GM19328 (cell line): ENCODE measurements around the gene GRAMD4.

Experiments used
- ATAC-seq: cut with Tn5 transposase; IDR thresholded peaks from one replicate; pipeline ENCODE4 v1.9.1; 2021; ENCODE audit warnings: mild to moderate bottlenecking, moderate library complexity; ENCODE audit not compliant: unreplicated experiment

The GRAMD4 gene

DNA sequence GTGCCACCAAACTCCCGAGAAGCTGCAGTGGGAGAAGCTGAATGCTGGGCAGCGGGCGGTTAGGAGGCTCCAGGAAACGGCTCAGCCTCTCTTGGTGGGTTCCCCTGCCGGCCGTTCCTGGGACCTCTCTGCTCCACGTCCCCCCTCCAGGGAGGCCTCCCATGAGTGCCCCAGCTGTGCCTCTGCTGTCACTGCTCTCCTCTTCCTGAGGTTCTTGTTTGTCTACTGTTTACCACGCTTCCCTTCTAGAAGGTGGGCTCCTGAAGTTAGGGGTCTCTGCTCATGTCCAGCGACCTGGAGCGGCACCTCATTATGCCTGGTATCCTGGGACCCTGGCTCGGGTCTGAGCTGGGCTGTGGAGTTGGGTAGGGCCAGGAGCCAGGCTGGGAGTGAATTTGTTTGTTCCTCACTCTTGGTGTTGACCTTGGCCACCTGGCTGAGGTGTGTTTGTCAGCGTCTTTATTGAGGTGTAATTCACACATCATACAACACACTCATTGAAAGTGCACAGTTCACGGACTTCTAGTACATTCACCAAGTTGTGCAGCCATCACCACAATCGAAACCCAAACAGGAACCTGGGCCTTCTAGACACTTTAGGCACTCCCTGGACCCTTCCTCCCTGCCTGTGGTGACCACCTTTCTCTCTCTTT lies 37.8 kb upstream of the GRAMD4 start:
- no peak for ATAC-seq

DNA sequence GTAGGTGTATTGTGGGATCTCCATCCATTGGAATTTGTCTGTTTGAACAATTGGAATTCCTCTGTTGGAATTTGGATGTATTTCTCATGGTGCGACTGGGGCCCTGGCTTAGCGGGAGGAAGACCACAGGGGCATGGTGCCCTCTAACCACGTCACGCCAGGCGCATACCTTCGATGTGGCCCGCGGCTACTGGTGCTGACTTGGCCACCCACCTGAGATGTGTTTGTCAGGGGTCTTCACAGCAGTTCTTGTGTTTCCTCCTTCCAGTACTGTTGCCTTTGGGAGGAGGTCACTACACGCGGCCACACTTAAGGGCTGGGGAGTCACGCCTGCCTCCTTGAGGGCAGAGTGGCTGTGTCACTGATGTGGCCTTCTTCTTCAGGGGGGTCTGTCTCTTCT lies 36.6 kb upstream of the GRAMD4 start:
- ATAC-seq: no peak

DNA sequence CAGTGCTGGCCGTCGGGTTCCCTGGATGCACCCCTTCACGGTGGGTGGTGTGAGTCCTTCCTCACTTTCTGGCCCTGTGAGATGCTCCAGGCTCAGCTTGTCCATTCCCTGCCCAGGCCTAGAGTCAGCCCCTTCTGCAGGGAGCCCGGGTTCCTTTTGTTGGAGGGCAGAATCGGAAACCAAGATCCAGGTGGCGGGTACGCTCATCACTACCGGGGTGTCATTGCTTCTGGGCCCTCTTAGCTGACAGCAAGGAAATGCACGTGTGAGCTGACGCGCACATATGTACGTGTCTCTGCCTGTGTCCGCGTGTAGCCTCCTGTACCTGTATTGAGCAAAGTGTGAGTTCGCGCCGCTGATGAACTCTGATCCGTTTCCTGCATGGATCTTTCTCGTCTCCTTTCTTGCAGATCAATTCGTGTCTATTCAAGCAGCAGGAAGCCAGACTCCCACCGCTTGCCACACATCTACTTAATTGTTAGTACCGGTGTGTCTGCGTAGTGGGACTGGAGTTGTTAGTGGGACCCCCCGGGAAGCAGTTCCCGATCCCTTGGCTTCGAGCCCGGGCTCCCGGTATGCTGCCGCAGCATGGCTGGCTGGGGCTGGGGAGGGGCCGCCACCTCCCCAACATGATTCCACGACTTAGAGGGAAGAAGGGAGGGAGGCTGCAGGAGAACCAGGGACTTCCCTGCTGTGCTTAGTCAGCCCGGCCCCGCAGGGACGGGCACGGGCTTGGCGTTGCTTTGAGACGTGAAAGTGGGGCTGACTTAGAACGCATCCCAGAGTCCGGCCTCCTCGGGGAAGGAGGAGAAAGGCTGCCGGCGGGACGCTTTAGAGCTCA lies 35.9 kb upstream of the GRAMD4 start:
- no peak for ATAC-seq

DNA sequence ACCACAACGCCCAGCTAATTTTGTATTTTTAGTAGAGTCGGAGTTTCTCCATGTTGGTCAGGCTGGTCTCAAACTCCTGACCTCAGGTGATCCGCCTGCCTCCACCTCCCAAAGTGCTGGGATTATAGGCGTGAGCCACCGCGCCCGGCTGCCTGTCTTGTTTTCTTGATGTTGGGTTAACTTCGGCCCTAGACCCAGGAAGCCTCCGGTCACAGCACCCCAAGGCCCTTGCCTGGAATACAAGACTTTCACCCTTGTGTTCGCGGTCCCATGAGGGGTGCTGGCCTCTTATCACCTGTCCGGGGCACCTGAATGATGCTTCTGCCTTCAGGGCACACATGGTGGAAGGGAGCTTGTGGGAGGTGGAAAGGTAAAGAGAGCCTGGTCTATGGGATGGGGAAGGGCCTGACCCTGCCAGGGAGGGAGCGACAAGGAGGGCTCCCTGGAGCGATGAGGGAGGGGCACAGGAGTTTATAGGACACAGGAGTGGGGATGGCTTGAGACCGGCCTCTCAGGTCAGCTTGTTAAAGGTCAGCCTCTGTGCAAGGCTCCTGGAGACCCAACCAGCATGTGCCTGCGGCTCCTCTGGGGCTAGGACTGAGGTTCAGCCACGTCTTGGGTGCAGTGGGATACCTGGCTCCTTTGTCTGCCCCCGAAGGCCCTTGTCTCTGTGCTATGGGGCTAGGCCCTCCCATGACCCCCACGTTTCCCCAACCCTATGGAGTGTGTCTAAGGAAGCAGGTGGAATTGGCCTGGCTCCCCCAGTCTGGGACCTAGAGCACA lies 34.7 kb upstream of the GRAMD4 start:
- no peak for ATAC-seq

DNA sequence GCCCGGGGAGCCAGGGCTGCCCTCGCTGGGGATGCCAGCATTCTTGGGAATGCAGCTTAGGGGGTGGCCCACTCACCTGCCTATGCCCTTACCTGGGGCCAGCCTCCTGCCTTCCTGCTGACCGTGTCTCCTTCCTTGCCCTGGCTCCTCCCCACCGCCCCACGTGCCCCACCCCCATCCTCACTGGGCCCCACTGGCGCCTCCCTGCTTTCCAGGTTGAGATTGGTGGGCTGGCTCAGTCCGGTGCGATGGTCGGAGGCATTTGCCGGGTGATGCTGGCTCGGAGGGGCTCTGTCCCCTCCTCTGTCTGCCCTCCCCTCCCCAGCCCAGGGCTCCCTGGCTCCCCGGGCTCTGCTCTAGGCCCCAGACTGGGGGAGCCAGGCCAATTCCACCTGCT lies 34.1 kb upstream of the GRAMD4 start:
- ATAC-seq: no peak

DNA sequence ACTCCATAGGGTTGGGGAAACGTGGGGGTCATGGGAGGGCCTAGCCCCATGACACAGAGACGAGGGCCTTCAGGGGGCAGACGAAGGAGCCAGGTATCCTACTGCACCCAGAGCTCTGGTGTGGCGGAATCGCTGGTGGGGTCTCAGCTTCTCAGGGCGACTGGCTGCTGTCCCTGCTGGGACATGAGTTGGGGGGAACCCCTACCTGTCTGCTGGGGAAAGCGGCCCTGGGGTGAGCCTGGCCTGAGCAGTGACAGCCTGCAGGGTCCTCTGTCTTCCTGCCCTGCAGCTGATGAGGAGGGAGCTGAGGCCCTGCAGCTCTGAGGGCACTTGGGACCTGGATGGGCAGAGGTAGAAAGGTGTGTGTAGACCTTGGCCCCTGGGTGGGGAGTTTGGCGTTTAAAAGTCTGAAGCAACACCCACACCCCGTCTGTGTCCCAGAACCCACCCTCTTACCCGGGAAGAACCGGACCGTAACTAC lies 33.6 kb upstream of the GRAMD4 start:
- no peak for ATAC-seq

DNA sequence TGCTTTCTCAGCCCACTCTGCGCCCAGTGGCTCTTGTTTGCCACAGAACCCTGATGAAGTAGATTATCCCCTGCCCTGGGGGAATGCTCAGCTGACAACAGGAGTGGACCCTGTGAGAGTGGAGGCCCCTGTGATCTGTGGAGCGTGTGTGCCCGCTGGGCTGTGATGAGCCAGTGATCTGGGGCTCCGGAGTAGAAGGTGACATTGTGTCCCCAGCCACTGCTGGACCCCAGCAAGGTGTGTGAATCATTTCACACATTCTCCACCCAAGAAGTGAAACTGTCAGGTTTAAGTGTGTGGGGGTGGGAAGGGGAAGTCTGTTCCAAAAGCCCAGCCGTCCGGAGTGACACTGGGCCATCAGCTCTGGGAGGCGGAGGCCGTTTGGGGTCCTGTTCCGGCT lies 33.1 kb upstream of the GRAMD4 start:
- ATAC-seq: no peak

DNA sequence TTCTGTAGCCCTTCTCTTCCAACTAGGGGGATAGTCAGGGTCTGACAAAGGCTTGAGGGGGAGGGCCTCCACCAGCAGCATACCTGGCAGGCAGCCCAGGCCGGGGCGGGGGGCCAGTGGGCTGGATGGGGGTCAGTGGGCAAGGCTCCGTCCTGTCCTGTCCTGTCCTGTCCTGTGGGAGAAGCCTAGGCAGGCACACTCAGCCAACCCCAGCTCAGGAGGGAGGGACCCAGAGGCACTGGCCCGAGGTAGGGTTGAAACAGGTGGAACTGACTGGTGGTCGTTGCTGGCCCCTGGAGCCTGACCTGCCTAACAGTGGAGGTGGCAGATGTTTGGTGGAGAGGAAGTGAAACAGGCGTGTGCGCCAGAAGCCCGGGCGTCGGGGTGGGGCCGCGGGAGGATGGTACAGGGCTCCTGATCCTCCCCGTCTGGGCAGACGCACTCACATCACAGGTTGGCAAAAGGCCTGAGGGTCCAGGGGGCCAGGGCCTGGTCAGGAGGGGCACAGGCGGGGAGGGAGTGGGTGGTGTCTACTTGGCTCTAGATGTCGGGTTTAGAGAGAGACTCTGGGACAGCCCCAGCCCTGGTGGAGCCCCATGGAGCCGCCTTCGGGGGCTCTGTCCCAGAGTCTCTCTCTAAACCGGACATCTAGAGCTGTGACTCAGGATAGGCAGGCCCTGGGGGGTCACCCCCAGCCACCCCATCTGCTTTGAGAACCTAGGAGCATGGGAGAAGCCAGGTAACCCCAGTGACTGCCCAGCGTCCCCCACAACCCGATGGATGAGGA lies 32.5 kb upstream of the GRAMD4 start:
- ATAC-seq: peak; percentile 53

DNA sequence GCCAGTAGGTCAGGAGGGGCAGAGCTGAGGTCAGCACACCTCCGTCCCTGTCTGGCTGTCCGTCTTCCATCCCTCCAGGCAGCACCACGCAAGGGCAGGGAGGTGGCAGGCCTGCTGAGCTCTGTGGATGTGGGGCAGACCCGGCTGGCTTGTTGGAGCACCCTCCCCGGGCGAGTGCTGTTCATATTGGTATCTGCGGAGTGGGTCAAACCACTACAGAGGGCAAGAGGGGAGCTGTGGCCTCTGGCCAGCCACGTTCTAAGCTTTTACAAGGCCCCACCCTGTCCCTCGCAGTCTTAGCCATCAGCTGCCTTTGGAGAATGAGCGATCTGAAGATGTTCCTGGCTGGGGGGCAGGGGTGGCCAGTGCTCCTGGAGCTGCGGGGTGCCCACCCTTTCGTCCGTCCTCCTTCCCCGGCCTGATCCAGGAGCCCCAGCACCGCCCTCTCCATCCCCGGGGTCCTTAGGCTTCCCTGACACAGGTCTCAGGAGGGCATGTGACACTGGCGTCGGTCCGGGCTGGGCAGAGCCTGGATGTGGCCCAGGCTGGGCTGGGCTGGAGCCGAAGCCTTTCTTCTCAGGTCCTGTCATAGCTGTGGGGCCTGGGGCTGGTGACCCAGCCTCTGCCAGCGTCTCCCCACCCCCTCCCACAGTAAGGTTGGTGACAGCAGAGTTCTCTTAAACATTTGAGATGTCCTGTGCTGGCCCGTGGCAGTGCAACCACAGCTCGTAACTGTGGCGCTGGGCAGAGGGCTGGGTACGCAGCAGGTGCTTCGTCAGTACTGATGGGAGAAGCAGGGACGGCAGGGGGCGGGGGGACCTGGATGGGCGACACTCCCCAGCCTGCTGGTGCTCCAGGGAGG lies 31.7 kb upstream of the GRAMD4 start:
- no peak for ATAC-seq

DNA sequence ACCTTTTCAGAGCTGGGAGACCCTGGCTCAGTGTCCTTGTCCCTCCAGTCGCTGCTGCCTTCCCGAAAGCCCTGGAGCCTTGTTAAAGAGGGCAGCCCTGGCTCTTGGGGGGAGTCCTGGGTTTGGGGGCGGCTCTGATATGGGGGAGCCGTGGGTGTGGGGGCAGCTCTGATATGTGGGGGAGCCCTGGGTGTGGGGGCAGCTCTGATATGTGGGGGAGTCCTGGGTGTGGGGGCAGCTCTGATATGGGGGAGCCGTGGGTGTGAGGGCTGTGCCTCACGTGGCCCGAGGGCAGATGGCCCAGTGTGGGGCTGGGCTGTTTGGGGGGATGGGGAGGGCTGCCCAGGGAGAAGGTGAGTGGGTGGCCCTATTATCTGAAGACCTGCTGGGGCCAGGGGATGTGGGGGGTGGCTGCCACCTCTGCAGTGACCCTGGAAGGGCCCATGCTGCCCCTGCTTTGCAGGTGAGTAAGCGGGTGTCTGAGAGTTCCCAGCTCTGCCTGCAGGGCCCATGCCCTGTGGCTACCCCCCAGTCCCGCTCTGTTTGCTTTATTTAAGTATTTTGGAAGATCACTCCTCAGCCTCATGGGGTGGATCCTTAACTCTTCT lies 30.9 kb upstream of the GRAMD4 start:
- ATAC-seq: no peak

DNA sequence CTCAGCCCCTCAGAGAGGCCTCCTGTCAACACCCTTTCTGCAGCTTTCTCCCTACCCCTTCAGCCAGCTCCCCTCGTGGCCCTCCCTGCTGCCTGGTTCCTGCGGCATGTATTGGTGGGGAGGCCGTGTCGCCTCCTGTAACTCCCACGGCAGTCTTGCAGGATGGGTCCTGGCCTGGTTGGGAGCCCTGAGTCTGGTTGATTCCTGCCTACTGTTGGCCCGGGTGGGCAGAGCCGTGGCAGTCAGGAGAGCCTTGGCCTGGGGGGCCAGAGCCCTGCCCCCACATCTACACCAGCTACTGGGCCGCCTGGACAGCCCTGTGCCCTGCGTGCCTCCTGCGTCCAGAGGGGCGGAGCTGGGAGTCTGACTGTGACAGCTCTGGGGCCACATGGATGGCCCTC lies 30.3 kb upstream of the GRAMD4 start:
- no peak for ATAC-seq

DNA sequence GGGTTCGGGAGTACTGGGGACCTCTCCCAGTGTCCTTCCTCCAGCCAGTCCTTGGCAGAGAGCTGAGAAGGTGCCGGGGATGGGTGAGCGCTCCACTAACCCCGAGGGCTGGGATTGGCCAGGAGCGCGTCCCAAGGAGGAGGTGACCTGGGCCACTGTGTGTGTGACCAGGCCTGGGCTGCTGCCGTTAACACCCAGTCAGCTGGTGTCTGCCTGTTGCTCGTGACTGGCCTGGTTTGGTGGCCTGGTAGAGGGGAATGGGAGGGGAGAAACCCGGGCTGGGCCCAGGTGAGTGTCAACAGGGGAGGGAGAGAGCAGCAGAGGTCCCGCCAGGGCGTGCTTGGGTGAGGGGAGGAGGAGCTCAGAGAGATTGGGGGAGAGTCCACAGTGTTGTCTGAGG lies 29.9 kb upstream of the GRAMD4 start:
- ATAC-seq: no peak

DNA sequence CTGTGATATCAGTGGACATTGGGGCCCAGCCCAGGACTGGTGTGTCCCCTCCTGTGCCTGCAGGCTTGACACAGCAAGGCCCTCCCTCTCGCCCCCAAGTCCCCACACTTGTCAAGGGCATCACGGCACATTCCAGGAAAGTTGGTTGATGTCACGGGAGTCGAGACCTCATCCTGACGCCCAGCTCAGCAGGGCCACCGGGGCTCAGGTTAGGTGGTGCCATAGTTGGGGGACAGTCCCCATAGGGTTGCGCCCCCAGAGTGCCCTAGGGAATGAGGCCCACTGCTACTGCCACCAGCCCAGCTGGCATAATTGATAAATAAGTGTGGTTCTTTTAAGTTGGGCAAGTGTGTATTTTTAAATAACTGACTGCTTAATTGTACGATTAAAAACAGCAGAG lies 28.3 kb upstream of the GRAMD4 start:
- ATAC-seq: no peak

DNA sequence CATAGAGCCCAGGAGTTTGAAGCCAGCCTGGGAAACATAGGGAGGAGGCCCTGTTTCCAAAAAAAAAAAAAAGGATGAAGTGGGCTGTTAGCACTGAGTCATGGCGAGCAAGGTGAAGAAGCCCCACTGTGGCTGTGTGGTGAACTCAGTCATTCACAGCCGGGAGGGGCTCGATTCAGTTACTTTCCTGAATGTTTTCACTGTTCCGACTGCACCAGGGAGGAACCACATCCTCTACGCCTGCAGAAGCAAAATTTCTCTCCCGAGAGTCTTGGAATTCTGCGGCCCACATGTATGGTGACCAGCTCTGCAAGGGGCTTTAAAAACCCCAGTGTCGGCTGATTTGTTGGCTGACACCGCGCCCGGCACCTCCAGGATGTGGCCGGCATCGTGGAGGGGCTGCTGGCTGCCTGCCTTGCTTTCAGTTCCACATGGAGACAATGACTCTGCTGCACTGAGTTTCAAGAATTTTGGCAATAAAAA lies 27.8 kb upstream of the GRAMD4 start:
- ATAC-seq: no peak

DNA sequence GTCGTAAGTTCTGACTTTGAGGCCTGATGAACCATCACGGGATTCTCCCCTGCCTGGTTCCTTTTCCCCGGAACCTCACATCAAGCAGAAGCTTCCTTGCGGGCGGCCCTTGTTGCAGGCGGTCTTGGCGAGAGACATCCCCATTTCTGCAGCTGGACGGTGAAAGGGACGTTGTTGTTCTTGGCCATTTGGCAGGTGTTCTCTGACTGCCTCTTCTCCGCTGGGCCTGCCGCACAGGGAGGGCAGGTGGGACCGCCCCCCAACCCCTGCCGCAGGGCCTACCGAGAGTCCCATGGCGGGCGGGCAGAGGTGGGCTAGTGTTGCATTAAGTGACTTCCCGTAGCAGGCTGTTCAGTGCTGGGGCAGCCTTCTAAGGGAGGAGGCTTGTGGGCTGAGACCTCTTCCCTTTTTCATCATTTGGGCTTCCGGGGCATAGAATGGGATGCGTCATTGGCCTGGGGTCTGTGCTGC lies 26.9 kb upstream of the GRAMD4 start:
- no peak for ATAC-seq

DNA sequence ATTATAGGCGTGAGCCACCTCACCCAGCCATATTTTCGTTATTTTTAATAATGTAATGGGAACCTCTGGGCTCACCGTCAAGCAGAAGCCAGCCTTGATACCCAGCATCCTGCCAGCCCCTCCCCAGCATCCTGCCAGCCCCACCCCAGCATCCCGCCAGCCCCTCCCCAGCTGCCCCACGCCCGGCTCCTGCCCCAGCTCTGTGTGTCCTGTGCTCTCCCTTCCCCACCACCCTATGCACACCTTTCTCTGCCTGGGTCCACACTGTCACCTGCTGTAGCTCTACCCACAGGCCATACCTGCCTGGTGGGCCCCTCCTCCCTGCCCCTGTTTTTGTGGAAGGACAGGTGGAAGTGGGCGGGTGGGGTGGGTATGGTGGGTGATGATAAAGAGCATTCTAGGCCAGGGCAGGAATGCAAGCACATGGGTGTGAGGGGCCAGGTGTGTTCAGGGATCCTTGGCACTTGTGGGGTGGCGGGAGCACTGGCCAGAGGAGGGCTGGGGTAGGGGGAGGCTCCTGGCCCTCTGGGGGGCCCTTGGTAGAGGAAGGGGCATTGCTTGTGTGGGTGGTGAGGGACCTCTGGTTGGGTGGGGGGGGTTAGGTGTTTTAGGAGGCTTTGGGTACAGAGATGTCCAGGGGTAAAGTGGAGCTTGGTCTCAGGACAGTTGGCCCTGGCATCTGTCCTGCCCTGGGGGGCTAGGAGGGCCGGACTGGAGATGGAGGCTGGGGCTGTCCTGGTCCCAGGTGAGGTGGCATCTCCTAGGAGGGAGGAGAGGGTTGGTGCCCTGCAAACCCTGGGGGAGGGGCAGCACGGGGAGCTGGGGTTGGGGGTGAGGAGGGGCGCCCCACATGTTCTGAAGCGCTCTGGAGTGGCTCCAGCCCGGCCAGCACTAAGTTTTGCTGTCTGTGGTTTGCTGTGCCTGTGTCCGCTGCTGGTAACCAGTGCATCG lies 25.9 kb upstream of the GRAMD4 start:
- ATAC-seq: no peak

DNA sequence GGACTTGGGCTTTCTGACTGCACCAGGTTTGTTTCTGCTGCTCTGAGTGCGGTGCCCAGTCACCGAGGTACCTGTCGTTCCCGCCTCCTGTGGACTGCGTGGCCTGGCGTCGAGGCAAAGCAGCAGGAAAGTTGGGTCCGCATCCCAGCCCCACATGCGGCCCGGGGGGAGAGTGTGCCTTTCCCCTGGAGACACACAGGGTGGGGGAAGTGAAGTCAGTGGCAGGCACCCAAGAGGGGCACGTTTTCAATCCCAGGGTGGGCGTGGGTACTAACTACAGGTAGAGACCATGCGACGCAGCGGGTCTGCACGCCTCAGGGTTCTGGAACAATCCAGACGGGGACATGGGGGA lies 25.3 kb upstream of the GRAMD4 start:
- ATAC-seq: no peak

DNA sequence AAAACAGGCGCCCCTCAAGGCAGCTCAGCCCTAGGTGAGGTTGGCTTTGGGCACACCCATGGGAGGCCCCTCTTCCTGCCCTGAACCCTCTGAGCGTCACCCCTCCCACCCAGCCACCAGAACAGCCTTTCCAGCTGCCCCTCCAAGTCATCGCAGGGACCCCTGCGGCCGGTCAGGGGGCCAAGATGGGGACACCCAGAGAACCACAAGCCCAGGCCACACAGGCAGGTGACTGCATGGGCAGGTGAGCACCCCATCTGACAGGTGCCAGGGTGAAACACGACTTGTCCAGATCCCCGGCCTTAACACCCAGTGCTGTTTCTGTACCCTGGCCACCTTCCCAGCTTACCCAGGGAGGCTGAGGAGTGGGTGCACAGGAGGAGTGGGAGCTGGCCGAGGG lies 24.6 kb upstream of the GRAMD4 start:
- ATAC-seq: no peak
